A673 (cell line): ENCODE measurements around the gene ZFPM1. TPM values are rescaled to one million over a fixed set of nuclear protein-coding genes. Genes with fewer than 3 reads are reported as not detected.
"Not testable (repeated sequence)": the region's sequence is repeated elsewhere in the genome, so short reads cannot be mapped to it uniquely, and the experiment has no call there.

Experiments
- BruUV-seq: library from RNA; stranded (reverse); fragments of 400-500 nt; replicated peaks from 2 replicates; lab custom pipeline; 2021; lab: Mats Ljungman, UMichigan
- CTCF ChIA-PET: fragments of 300-600 bp; sonication (Branson Sonifier 250); formaldehyde crosslinking; loops from one replicate; lab custom pipeline; 2022; ENCODE audit warnings: antibody characterized with exemption; lab: Charles Lee
- POLR2A ChIA-PET: fragments of 300-600 bp; sonication (Branson Sonifier 250); formaldehyde crosslinking; loops from one replicate; lab custom pipeline; 2022; ENCODE audit warnings: antibody characterized with exemption; ENCODE audit not compliant: low non-redundant PET; lab: Charles Lee
- DNase-seq: peaks from one replicate; pipeline ENCODE4 v3.0.0-alpha.2; 2015; ENCODE audit warnings: low spot score
- H3K27ac ChIP-seq: fragments of 200-600 bp; sonication (generic); 2 replicates; pipeline ENCODE4 v1.5.1; 2016; ENCODE audit warnings: mixed run types, low read depth, mild to moderate bottlenecking, mixed read lengths, antibody characterized with exemption, low read length; ENCODE audit not compliant: poor library complexity, severe bottlenecking
- H3K27me3 ChIP-seq: fragments of 200-600 bp; sonication (generic); replicated peaks from 2 replicates; pipeline ENCODE4 v1.6.1; 2017; ENCODE audit warnings: mixed run types, low read depth, mild to moderate bottlenecking, mixed read lengths, antibody characterized with exemption, low read length; ENCODE audit not compliant: insufficient read depth, poor library complexity
- H3K36me3 ChIP-seq: fragments of 200-600 bp; sonication (generic); 2 replicates; pipeline ENCODE4 v1.6.1; 2016; ENCODE audit warnings: mixed run types, mild to moderate bottlenecking, mixed read lengths, antibody characterized with exemption, low read length; ENCODE audit not compliant: insufficient read depth, poor library complexity, severe bottlenecking
- H3K4me1 ChIP-seq: fragments of 200-600 bp; sonication (generic); 2 replicates; pipeline ENCODE4 v1.6.1; 2017; ENCODE audit warnings: mixed run types, mild to moderate bottlenecking, mixed read lengths, antibody characterized with exemption, low read length; ENCODE audit not compliant: insufficient read depth, poor library complexity, severe bottlenecking
- H3K4me3 ChIP-seq: fragments of 200-600 bp; sonication (generic); 2 replicates; pipeline ENCODE4 v1.5.1; 2016; ENCODE audit warnings: low read depth, mixed run types, mild to moderate bottlenecking, mixed read lengths, low read length; ENCODE audit not compliant: poor library complexity, severe bottlenecking
- H3K9me3 ChIP-seq: fragments of 200-600 bp; sonication (generic); 2 replicates; pipeline ENCODE4 v1.6.1; 2016; ENCODE audit warnings: mixed run types, low read depth, mild to moderate bottlenecking, mixed read lengths, antibody characterized with exemption, low read length; ENCODE audit not compliant: poor library complexity, severe bottlenecking
- CTCF ChIP-seq: fragments of 300-800, 200-600 bp; sonication (generic); conservative IDR thresholded peaks from 2 replicates; pipeline ENCODE4 v1.5.1; 2017; ENCODE audit warnings: low read depth, mild to moderate bottlenecking, antibody characterized with exemption, low read length, moderate library complexity, mixed read lengths
- EZH2 ChIP-seq: fragments of 200-600 bp; sonication (generic); IDR thresholded peaks from 2 replicates; pipeline ENCODE4 v1.6.1; 2017; ENCODE audit warnings: borderline replicate concordance, low read depth, mild to moderate bottlenecking, mixed read lengths, antibody characterized with exemption, low read length; ENCODE audit not compliant: poor library complexity, severe bottlenecking
- intact Hi-C: fragments of 100-400 bp; cut with micrococcal nuclease; formaldehyde crosslinking; loops from one replicate; pipeline ENCODE4 v1.10.0; 2022; ENCODE audit not compliant: unreplicated experiment
- total RNA-seq: library from RNA; stranded (reverse); gene quantifications from 2 replicates; pipeline ENCODE4 v1.2.3, GENCODE V29; 2021

The ZFPM1 gene
- total RNA-seq, 1 experiment from 2014 or later = 5.6 TPM

- Histone ChIP-seq H3K36me3 (no peaks in the 10 kb centered on the region), H3K4me3 (no peak overlapping the region), H3K27me3 (no peaks in the 10 kb centered on the region), H3K27ac (no peak overlapping the region), H3K4me1 (no peaks in the 10 kb centered on the region), H3K9me3 (no peaks in the 10 kb centered on the region)
- no peak for DNase-seq
- intact Hi-C loops = no loop called here
- ChIA-PET POLR2A (interaction anchor here (0.6 kb wide), 1 partner anchor 780 kb away, joined by 3 read pairs; no protein-coding TSS in a partner anchor), CTCF (no interaction called here)
- BruUV-seq = no TSS peak
- TF ChIP-seq CTCF = no peak
- no peak for TF ChIP-seq EZH2
These were observed 63.6 kb downstream of the ZFPM1 start for GRCh38 chr16:88516601-88517061.

GRCh38 chr16:88517208-88517774 is 64.2 kb downstream of the ZFPM1 start:
- CTCF ChIA-PET, BruUV-seq, DNase-seq: not testable (repeated sequence)

GRCh38 chr16:88518411-88519111 is 65.5 kb downstream of the ZFPM1 start:
- H3K27me3 ChIP-seq, H3K9me3 ChIP-seq, H3K4me3 ChIP-seq, POLR2A ChIA-PET, DNase-seq, CTCF ChIA-PET, H3K27ac ChIP-seq, H3K36me3 ChIP-seq, H3K4me1 ChIP-seq, BruUV-seq, intact Hi-C loops: not testable (repeated sequence)

More at GRCh38 chr16:88517208-88517774, 64.2 kb downstream of the ZFPM1 start:
- POLR2A ChIA-PET = interaction anchor here (0.6 kb wide), 1 partner anchor 780 kb away, joined by 3 read pairs; no protein-coding TSS in a partner anchor
- H3K4me3 ChIP-seq, H3K27ac ChIP-seq, intact Hi-C loops, H3K4me1 ChIP-seq, H3K9me3 ChIP-seq, H3K36me3 ChIP-seq, H3K27me3 ChIP-seq: not testable (repeated sequence)

GRCh38 chr16:88519240-88519639 is 66.2 kb downstream of the ZFPM1 start:
- Histone ChIP-seq H3K27ac (no peak overlapping the region), H3K36me3 (no peaks in the 10 kb centered on the region), H3K4me1 (peaks cover 11% of the 10 kb centered on the region), H3K27me3 (peaks cover 13% of the 10 kb centered on the region), H3K4me3 (no peak overlapping the region), H3K9me3 (no peaks in the 10 kb centered on the region)
- TF ChIP-seq CTCF = no peak
- no peak for TF ChIP-seq EZH2
- no peak for DNase-seq
- ChIA-PET CTCF (no interaction called here), POLR2A (no interaction called here)
- BruUV-seq = no TSS peak
- intact Hi-C loops = no loop called here
